HepG2 (cell line): Measurements from ENCODE around the gene MAEA. TPM values are rescaled to one million over a fixed set of nuclear protein-coding genes. Genes with fewer than 3 reads are reported as not detected.

ENCODE experiments used
- CEBPG ChIP-seq: IDR thresholded peaks from 2 replicates; pipeline ENCODE4 v1.6.1; 2016
- HOXA3 ChIP-seq: sonication (generic); formaldehyde crosslinking; IDR thresholded peaks from 2 replicates; pipeline ENCODE4 v1.5.0; 2020; ENCODE audit warnings: missing genetic modification reagents
- KDM3A ChIP-seq: IDR thresholded peaks from 2 replicates; pipeline ENCODE4 v1.6.1; 2018; ENCODE audit warnings: low read depth, missing compliant biosample characterization
- KMT2B ChIP-seq: IDR thresholded peaks from 2 replicates; pipeline ENCODE4 v1.6.1; 2016; ENCODE audit warnings: missing genetic modification reagents, missing compliant biosample characterization
- NR3C1 ChIP-seq: sonication (generic); formaldehyde crosslinking; IDR thresholded peaks from 2 replicates; pipeline ENCODE4 v1.4.0; 2020; ENCODE audit warnings: missing genetic modification reagents
- RFX5 ChIP-seq: IDR thresholded peaks from 2 replicates; pipeline ENCODE4 v1.6.1; 2011; ENCODE audit warnings: low read depth, low read length, improper control_type of control experiment
- RXRA ChIP-seq: sonication (generic); formaldehyde crosslinking; IDR thresholded peaks from 2 replicates; pipeline ENCODE4 v1.5.1; 2020; ENCODE audit warnings: missing genetic modification reagents
- ZNF546 ChIP-seq: sonication (generic); formaldehyde crosslinking; conservative IDR thresholded peaks from 2 replicates; pipeline ENCODE4 v1.8.1; 2023; ENCODE audit warnings: mild to moderate bottlenecking, missing genetic modification reagents
- ZNF788 ChIP-seq: sonication (generic); formaldehyde crosslinking; IDR thresholded peaks from 2 replicates; pipeline ENCODE4 v1.5.0; 2020; ENCODE audit warnings: mild to moderate bottlenecking, missing genetic modification reagents, borderline replicate concordance
- polyA plus RNA-seq, 8 experiments: library from polyadenylated mRNA; depleted of rRNA in 3 of 8; stranded (reverse) in 7 of 8; unstranded in 1 of 8; fragments of >200 nt; fragmentation: Illumina TruSeq in 4 of 8; extraction: Trizol in 4 of 8; gene quantifications; 2 replicates each; pipeline versions ENCODE4 v1.2.1 to v1.2.3, GENCODE V29; 2011 to 2016; ENCODE audit warnings: low read depth in 4 of 8, missing spikeins in 1 of 8, mixed read lengths in 1 of 8; ENCODE audit not compliant: insufficient read depth in 1 of 8
- total RNA-seq, 5 experiments: library from RNA; depleted of rRNA; stranded (reverse); fragments of >200 nt; fragmentation: Illumina TruSeq; extraction: Trizol; gene quantifications; 2 replicates each; pipeline ENCODE4 v1.2.3, GENCODE V29; 2016; ENCODE audit warnings: low read depth in 1 of 5
- TF ChIP-seq, protein P1 (sequence below): sonication (generic); formaldehyde crosslinking; IDR thresholded peaks from 2 replicates; pipeline ENCODE4 v1.5.0; 2020; ENCODE audit warnings: mild to moderate bottlenecking, missing genetic modification reagents, borderline replicate concordance
- TF ChIP-seq, protein P2 (sequence below): sonication (generic); formaldehyde crosslinking; IDR thresholded peaks from 2 replicates; pipeline ENCODE4 v1.8.0; 2022; ENCODE audit warnings: missing genetic modification reagents, low read depth, mild to moderate bottlenecking, borderline replicate concordance
- TF ChIP-seq, protein P3 (sequence below): sonication (generic); formaldehyde crosslinking; IDR thresholded peaks from 2 replicates; pipeline ENCODE4 v1.5.0; 2020; ENCODE audit warnings: mild to moderate bottlenecking, low read depth, missing genetic modification reagents, borderline replicate concordance
- TF ChIP-seq, protein P4 (sequence below): IDR thresholded peaks from 2 replicates; pipeline ENCODE4 v1.6.1; 2016; ENCODE audit warnings: low read depth, borderline replicate concordance
- TF ChIP-seq, protein P5 (sequence below): sonication (generic); formaldehyde crosslinking; IDR thresholded peaks from 2 replicates; pipeline ENCODE4 v1.4.0; 2020; ENCODE audit warnings: mild to moderate bottlenecking, missing genetic modification reagents
- TF ChIP-seq, protein P6 (sequence below): sonication (generic); formaldehyde crosslinking; IDR thresholded peaks from 2 replicates; pipeline ENCODE4 v1.4.0; 2020; ENCODE audit warnings: mild to moderate bottlenecking, missing genetic modification reagents

Gene MAEA
- total and polyA plus RNA-seq, 2 of the 13 experiments (the other 11 are each of a cell fraction or from before 2014, with no cell fraction given) = 52.0 to 57.1 TPM

DNA sequence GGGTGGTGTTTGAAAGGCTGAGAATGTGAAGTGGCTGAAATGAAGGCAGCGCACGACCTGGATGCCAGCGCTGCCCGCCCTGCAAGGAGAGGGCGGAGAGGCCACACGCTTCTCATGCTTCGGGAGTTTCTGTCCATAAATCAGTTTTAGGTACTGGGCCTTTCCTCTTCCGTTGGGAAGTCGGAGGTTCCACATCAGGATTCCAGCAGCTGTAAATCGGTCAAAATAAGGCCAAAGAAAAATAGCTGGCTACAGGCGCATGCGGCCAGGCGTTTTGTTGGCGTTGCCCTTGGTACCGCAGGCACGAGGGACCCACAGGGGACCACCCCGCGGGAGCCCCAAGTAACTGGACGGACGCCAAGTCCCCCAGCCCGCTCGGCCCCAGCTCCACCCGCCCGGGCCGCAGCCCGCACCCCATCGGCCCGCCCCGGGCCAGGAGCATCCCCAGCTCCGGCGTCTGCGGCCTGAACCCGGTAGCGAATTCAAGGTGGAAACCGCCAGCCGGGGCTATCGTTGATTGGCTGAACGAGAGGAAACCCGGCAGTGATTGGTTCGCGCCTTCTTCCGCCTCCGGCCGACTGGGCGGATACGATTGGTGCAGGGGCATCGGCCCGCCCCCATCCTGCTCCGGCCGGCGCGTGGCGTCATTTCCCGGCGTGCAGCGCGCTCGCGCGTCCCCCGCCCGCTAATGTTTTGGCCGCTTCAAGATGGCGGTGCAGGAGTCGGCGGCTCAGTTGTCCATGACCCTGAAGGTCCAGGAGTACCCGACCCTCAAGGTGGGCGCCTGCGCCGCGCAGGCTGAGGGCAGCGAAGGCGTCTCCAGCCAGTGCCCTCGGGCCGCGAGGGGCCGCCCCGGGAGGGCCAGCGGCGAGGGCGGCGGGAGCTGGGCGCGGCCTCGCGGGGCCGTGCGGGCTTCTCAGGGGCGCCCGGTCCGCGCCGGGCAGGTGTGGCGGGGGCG lies at the start of gene MAEA (continued):
- TF ChIP-seq, protein P1, sequence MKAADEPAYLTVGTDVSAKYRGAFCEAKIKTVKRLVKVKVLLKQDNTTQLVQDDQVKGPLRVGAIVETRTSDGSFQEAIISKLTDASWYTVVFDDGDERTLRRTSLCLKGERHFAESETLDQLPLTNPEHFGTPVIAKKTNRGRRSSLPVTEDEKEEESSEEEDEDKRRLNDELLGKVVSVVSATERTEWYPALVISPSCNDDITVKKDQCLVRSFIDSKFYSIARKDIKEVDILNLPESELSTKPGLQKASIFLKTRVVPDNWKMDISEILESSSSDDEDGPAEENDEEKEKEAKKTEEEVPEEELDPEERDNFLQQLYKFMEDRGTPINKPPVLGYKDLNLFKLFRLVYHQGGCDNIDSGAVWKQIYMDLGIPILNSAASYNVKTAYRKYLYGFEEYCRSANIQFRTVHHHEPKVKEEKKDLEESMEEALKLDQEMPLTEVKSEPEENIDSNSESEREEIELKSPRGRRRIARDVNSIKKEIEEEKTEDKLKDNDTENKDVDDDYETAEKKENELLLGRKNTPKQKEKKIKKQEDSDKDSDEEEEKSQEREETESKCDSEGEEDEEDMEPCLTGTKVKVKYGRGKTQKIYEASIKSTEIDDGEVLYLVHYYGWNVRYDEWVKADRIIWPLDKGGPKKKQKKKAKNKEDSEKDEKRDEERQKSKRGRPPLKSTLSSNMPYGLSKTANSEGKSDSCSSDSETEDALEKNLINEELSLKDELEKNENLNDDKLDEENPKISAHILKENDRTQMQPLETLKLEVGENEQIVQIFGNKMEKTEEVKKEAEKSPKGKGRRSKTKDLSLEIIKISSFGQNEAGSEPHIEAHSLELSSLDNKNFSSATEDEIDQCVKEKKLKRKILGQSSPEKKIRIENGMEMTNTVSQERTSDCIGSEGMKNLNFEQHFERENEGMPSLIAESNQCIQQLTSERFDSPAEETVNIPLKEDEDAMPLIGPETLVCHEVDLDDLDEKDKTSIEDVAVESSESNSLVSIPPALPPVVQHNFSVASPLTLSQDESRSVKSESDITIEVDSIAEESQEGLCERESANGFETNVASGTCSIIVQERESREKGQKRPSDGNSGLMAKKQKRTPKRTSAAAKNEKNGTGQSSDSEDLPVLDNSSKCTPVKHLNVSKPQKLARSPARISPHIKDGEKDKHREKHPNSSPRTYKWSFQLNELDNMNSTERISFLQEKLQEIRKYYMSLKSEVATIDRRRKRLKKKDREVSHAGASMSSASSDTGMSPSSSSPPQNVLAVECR (CRISPR knock-in tag) = peak; percentile 96
- TF ChIP-seq, protein P2, sequence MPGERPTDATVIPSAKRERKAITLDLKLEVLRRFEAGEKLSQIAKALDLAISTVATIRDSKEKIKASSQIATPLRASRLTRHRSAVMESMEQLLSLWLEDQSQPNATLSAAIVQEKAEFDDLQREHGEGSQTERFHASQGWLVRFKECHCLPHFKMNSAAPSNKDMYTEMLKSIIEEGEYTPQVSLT (CRISPR knock-in tag) = no peak
- TF ChIP-seq NR3C1 = no peak
- TF ChIP-seq RXRA (CRISPR knock-in tag) = peak; percentile 28
- TF ChIP-seq, protein P3, sequence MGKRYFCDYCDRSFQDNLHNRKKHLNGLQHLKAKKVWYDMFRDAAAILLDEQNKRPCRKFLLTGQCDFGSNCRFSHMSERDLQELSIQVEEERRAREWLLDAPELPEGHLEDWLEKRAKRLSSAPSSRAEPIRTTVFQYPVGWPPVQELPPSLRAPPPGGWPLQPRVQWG = no peak
- TF ChIP-seq, protein P4, sequence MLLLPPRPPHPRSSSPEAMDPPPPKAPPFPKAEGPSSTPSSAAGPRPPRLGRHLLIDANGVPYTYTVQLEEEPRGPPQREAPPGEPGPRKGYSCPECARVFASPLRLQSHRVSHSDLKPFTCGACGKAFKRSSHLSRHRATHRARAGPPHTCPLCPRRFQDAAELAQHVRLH = peak; percentile 9; the same call in 1 of the 2 replicates
- TF ChIP-seq ZNF546 = peak; percentile 81; the same call in 1 of the 2 replicates
- TF ChIP-seq, protein P5, sequence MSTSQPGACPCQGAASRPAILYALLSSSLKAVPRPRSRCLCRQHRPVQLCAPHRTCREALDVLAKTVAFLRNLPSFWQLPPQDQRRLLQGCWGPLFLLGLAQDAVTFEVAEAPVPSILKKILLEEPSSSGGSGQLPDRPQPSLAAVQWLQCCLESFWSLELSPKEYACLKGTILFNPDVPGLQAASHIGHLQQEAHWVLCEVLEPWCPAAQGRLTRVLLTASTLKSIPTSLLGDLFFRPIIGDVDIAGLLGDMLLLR = 0 out of 2 replicates have a peak, but pooled peaks have one; percentile 48
- peak; percentile 80 for TF ChIP-seq KMT2B (CRISPR knock-in tag)
- TF ChIP-seq HOXA3 = peak; percentile 91
- TF ChIP-seq, protein P6, sequence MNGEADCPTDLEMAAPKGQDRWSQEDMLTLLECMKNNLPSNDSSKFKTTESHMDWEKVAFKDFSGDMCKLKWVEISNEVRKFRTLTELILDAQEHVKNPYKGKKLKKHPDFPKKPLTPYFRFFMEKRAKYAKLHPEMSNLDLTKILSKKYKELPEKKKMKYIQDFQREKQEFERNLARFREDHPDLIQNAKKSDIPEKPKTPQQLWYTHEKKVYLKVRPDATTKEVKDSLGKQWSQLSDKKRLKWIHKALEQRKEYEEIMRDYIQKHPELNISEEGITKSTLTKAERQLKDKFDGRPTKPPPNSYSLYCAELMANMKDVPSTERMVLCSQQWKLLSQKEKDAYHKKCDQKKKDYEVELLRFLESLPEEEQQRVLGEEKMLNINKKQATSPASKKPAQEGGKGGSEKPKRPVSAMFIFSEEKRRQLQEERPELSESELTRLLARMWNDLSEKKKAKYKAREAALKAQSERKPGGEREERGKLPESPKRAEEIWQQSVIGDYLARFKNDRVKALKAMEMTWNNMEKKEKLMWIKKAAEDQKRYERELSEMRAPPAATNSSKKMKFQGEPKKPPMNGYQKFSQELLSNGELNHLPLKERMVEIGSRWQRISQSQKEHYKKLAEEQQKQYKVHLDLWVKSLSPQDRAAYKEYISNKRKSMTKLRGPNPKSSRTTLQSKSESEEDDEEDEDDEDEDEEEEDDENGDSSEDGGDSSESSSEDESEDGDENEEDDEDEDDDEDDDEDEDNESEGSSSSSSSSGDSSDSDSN (CRISPR knock-in tag) = peak; percentile 53
- TF ChIP-seq KDM3A (CRISPR knock-in tag) = no peak
- TF ChIP-seq CEBPG = no peak
- peak; percentile 33; the same call in 1 of the 2 replicates for TF ChIP-seq ZNF788 (CRISPR knock-in tag)
- peak; percentile 52; the same call in 1 of the 2 replicates for TF ChIP-seq RFX5
